Measurements from ENCODE around the gene UNC5C.

Gene UNC5C

GRCh38 chr4:95248720-95249425 lies 299.9 kb downstream of the UNC5C start:
- Histone ChIP-seq H2BK12ac (ENCODE audit: low read length) (no peak overlapping the region), H3K79me2 (ENCODE audit: control insufficient read depth, insufficient read depth, low read length, poor library complexity) (no peaks in the 10 kb centered on the region), H3K79me1 (ENCODE audit: low read length) (peaks cover 2% of the 10 kb centered on the region), H3K27ac (ENCODE audit: low read depth, low read length) (no peak overlapping the region), H4K12ac (ENCODE audit: low read depth, low read length) (no peak overlapping the region), H3K4me1 (ENCODE audit: control insufficient read depth in 1 of 2, insufficient read depth in 2 of 2, low read length in 2 of 2) (peaks cover 0 to 2% of the 10 kb centered on the region in 2 experiments), H3K18ac (ENCODE audit: low read length) (no peak overlapping the region), H3K36me3 (ENCODE audit: control insufficient read depth in 1 of 2, insufficient read depth in 2 of 2, low read length in 2 of 2) (peaks cover 6 to 16% of the 10 kb centered on the region in 2 experiments), H3K4ac (ENCODE audit: low read depth, low read length) (no peak overlapping the region), H3K9me3 (ENCODE audit: insufficient read depth, low read depth, low read length) (no peaks in the 10 kb centered on the region), H2AFZ (ENCODE audit: insufficient read depth, low read length, poor library complexity) (no peak overlapping the region), H3K27me3 (ENCODE audit: insufficient read depth, low read length) (no peaks in the 10 kb centered on the region), H4K91ac (ENCODE audit: low read depth, low read length) (no peak overlapping the region), H3K23ac (ENCODE audit: low read length) (no peak overlapping the region), H3K4me3 (ENCODE audit: low read depth, low read length) (no peak overlapping the region), H3K4me2 (ENCODE audit: low read length) (no peak overlapping the region), H3K9ac (ENCODE audit: low read length) (no peak overlapping the region), H3K14ac (ENCODE audit: low read length) (no peak overlapping the region), H2BK5ac (ENCODE audit: low read depth, low read length, poor library complexity) (no peak overlapping the region), H4K8ac (ENCODE audit: low read depth, low read length) (no peak overlapping the region), H2BK120ac (ENCODE audit: insufficient read depth, low read length, poor library complexity) (no peak overlapping the region), H2AK5ac (ENCODE audit: low read length) (no peak overlapping the region)
- WGBS (ENCODE audit: extremely low coverage, insufficient coverage, insufficient read length), result no CpG with 5 or more reads among the region's 1 CpG
- DNase-seq, result no peak

- H3K4me1 ChIP-seq (ENCODE audit: control insufficient read depth in 1 of 2, insufficient read depth in 2 of 2, low read length in 2 of 2), result no peaks in the 10 kb centered on the region
- H2BK5ac ChIP-seq (ENCODE audit: low read depth, low read length, poor library complexity), result no peak overlapping the region
- H4K91ac ChIP-seq (ENCODE audit: low read depth, low read length), result no peak overlapping the region
- no peak overlapping the region for H3K4me2 ChIP-seq (ENCODE audit: low read length)
- no peak overlapping the region for H3K18ac ChIP-seq (ENCODE audit: low read length)
- DNase-seq, result no peak
- H3K79me2 ChIP-seq (ENCODE audit: control insufficient read depth, insufficient read depth, low read length, poor library complexity), result no peaks in the 10 kb centered on the region
- H4K12ac ChIP-seq (ENCODE audit: low read depth, low read length), result no peak overlapping the region
- H3K14ac ChIP-seq (ENCODE audit: low read length), result no peak overlapping the region
- no peak overlapping the region for H2AFZ ChIP-seq (ENCODE audit: insufficient read depth, low read length, poor library complexity)
- no peak overlapping the region for H4K8ac ChIP-seq (ENCODE audit: low read depth, low read length)
- no peak overlapping the region for H3K4ac ChIP-seq (ENCODE audit: low read depth, low read length)
- no peak overlapping the region for H3K27ac ChIP-seq (ENCODE audit: low read depth, low read length)
- no peaks in the 10 kb centered on the region for H3K79me1 ChIP-seq (ENCODE audit: low read length)
- H3K27me3 ChIP-seq (ENCODE audit: insufficient read depth, low read length), result no peaks in the 10 kb centered on the region
- no peak overlapping the region for H3K4me3 ChIP-seq (ENCODE audit: low read depth, low read length)
- H3K9me3 ChIP-seq (ENCODE audit: insufficient read depth, low read depth, low read length), result no peaks in the 10 kb centered on the region
- no peak overlapping the region for H2BK12ac ChIP-seq (ENCODE audit: low read length)
- peaks cover 6 to 14% of the 10 kb centered on the region in 2 experiments for H3K36me3 ChIP-seq (ENCODE audit: control insufficient read depth in 1 of 2, insufficient read depth in 2 of 2, low read length in 2 of 2)
- no peak overlapping the region for H2AK5ac ChIP-seq (ENCODE audit: low read length)
- H2BK120ac ChIP-seq (ENCODE audit: insufficient read depth, low read length, poor library complexity), result no peak overlapping the region
- H3K23ac ChIP-seq (ENCODE audit: low read length), result no peak overlapping the region
- no peak overlapping the region for H3K9ac ChIP-seq (ENCODE audit: low read length)
- WGBS (ENCODE audit: extremely low coverage, insufficient coverage, insufficient read length), result no CpG with 5 or more reads among the region's 1 CpG
These were observed 304.9 kb downstream of the UNC5C start for GRCh38 chr4:95243892-95244291.

- no peak for DNase-seq
- no peaks in the 10 kb centered on the region for H3K27me3 ChIP-seq (ENCODE audit: insufficient read depth, low read length)
These were observed 310.2 kb downstream of the UNC5C start for GRCh38 chr4:95238554-95238953.

GRCh38 chr4:95232358-95233156 lies 316.2 kb downstream of the UNC5C start:
- no peaks in the 10 kb centered on the region for H3K4me1 ChIP-seq (ENCODE audit: control insufficient read depth in 1 of 2, insufficient read depth in 2 of 2, low read length in 2 of 2)
- H3K79me2 ChIP-seq (ENCODE audit: control insufficient read depth, insufficient read depth, low read length, poor library complexity), result no peaks in the 10 kb centered on the region
- no peaks in the 10 kb centered on the region for H3K27me3 ChIP-seq (ENCODE audit: insufficient read depth, low read length)
- WGBS (ENCODE audit: extremely low coverage, insufficient coverage, insufficient read length), result no CpG with 5 or more reads among the region's 7 CpGs
- no peak overlapping the region for H3K4ac ChIP-seq (ENCODE audit: low read depth, low read length)
- no peaks in the 10 kb centered on the region for H3K79me1 ChIP-seq (ENCODE audit: low read length)
- H2BK5ac ChIP-seq (ENCODE audit: low read depth, low read length, poor library complexity), result no peak overlapping the region
- no peaks in the 10 kb centered on the region for H3K9me3 ChIP-seq (ENCODE audit: insufficient read depth, low read depth, low read length)
- H3K23ac ChIP-seq (ENCODE audit: low read length), result no peak overlapping the region
- DNase-seq, result no peak
- no peak overlapping the region for H3K4me2 ChIP-seq (ENCODE audit: low read length)
- H3K27ac ChIP-seq (ENCODE audit: low read depth, low read length), result no peak overlapping the region
- H4K91ac ChIP-seq (ENCODE audit: low read depth, low read length), result no peak overlapping the region
- no peak overlapping the region for H2AK5ac ChIP-seq (ENCODE audit: low read length)
- H3K4me3 ChIP-seq (ENCODE audit: low read depth, low read length), result no peak overlapping the region
- no peak overlapping the region for H2BK120ac ChIP-seq (ENCODE audit: insufficient read depth, low read length, poor library complexity)
- no peak overlapping the region for H4K8ac ChIP-seq (ENCODE audit: low read depth, low read length)
- H3K14ac ChIP-seq (ENCODE audit: low read length), result no peak overlapping the region
- H2BK12ac ChIP-seq (ENCODE audit: low read length), result no peak overlapping the region
- H4K12ac ChIP-seq (ENCODE audit: low read depth, low read length), result no peak overlapping the region
- no peak overlapping the region for H3K9ac ChIP-seq (ENCODE audit: low read length)
- no peak overlapping the region for H2AFZ ChIP-seq (ENCODE audit: insufficient read depth, low read length, poor library complexity)
- no peak overlapping the region for H3K18ac ChIP-seq (ENCODE audit: low read length)
- H3K36me3 ChIP-seq (ENCODE audit: control insufficient read depth in 1 of 2, insufficient read depth in 2 of 2, low read length in 2 of 2), result peaks cover 0 to 2% of the 10 kb centered on the region in 2 experiments

More at GRCh38 chr4:95238554-95238953, 310.2 kb downstream of the UNC5C start:
- no peak overlapping the region for H2BK5ac ChIP-seq (ENCODE audit: low read depth, low read length, poor library complexity)
- H4K12ac ChIP-seq (ENCODE audit: low read depth, low read length), result no peak overlapping the region
- H3K4ac ChIP-seq (ENCODE audit: low read depth, low read length), result no peak overlapping the region
- H3K23ac ChIP-seq (ENCODE audit: low read length), result no peak overlapping the region
- no peak overlapping the region for H4K8ac ChIP-seq (ENCODE audit: low read depth, low read length)
- H2AK5ac ChIP-seq (ENCODE audit: low read length), result no peak overlapping the region
- no peak overlapping the region for H2BK120ac ChIP-seq (ENCODE audit: insufficient read depth, low read length, poor library complexity)
- H3K4me1 ChIP-seq (ENCODE audit: control insufficient read depth in 1 of 2, insufficient read depth in 2 of 2, low read length in 2 of 2), result no peaks in the 10 kb centered on the region
- H4K91ac ChIP-seq (ENCODE audit: low read depth, low read length), result no peak overlapping the region
- H3K27ac ChIP-seq (ENCODE audit: low read depth, low read length), result no peak overlapping the region
- H3K79me1 ChIP-seq (ENCODE audit: low read length), result no peaks in the 10 kb centered on the region
- no peak overlapping the region for H3K4me2 ChIP-seq (ENCODE audit: low read length)
- H3K36me3 ChIP-seq (ENCODE audit: control insufficient read depth in 1 of 2, insufficient read depth in 2 of 2, low read length in 2 of 2), result peaks cover 3 to 13% of the 10 kb centered on the region in 2 experiments
- H3K79me2 ChIP-seq (ENCODE audit: control insufficient read depth, insufficient read depth, low read length, poor library complexity), result no peaks in the 10 kb centered on the region
- H3K18ac ChIP-seq (ENCODE audit: low read length), result no peak overlapping the region
- no peak overlapping the region for H3K14ac ChIP-seq (ENCODE audit: low read length)
- no peak overlapping the region for H2BK12ac ChIP-seq (ENCODE audit: low read length)
- H3K4me3 ChIP-seq (ENCODE audit: low read depth, low read length), result no peak overlapping the region
- H2AFZ ChIP-seq (ENCODE audit: insufficient read depth, low read length, poor library complexity), result no peak overlapping the region
- no peaks in the 10 kb centered on the region for H3K9me3 ChIP-seq (ENCODE audit: insufficient read depth, low read depth, low read length)
- no peak overlapping the region for H3K9ac ChIP-seq (ENCODE audit: low read length)
